Right lobe of liver (tissue), 4 donors: ENCODE measurements around the gene HIRA.

Experiments used
- POLR2A ChIP-seq: fragments of 450-650 bp; IDR thresholded peaks from one replicate; pipeline ENCODE4 v1.6.1; 2017; ENCODE audit warnings: antibody characterized with exemption, mild to moderate bottlenecking
- TF ChIP-seq, protein P1 (sequence below), 4 donors: fragments of 200-600 bp in 3 of 4; fragments of 450-650 bp in 1 of 4; IDR thresholded peaks; one replicate each; pipeline versions ENCODE4 v1.5.1 to v1.8.0; 2016 to 2022; ENCODE audit warnings: antibody characterized with exemption in 4 of 4, mild to moderate bottlenecking in 2 of 4
- donor health status: DM: no; HTN: no; CAD: no.
- donor health status: DM: no; HTN: no; CAD: no.
- donor health status: DM: no; HTN: yes; CAD: no.

- TF ChIP-seq, protein P1, sequence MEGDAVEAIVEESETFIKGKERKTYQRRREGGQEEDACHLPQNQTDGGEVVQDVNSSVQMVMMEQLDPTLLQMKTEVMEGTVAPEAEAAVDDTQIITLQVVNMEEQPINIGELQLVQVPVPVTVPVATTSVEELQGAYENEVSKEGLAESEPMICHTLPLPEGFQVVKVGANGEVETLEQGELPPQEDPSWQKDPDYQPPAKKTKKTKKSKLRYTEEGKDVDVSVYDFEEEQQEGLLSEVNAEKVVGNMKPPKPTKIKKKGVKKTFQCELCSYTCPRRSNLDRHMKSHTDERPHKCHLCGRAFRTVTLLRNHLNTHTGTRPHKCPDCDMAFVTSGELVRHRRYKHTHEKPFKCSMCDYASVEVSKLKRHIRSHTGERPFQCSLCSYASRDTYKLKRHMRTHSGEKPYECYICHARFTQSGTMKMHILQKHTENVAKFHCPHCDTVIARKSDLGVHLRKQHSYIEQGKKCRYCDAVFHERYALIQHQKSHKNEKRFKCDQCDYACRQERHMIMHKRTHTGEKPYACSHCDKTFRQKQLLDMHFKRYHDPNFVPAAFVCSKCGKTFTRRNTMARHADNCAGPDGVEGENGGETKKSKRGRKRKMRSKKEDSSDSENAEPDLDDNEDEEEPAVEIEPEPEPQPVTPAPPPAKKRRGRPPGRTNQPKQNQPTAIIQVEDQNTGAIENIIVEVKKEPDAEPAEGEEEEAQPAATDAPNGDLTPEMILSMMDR (IDR thresholded peaks at IDR 0.05) = no peak
- TF ChIP-seq POLR2A = no peak
Measured at GRCh38 chr22:19470010-19470409, 38.5 kb upstream of the HIRA start.
